DOHH2 (cell line): ENCODE results near the gene SLC5A10.

Experiments used
- EZH2phosphoT487 ChIP-seq: fragments of 200-600 bp; sonication (generic); IDR thresholded peaks from 2 replicates; pipeline ENCODE4 v1.6.1; 2017; ENCODE audit warnings: borderline replicate concordance, mild to moderate bottlenecking, antibody characterized with exemption, low read length, moderate library complexity, mixed read lengths
- TF ChIP-seq, protein P1 (sequence below): fragments of 200-600 bp; sonication (generic); IDR thresholded peaks from one replicate; pipeline ENCODE4 v1.5.1; 2014; ENCODE audit warnings: antibody characterized with exemption, mild to moderate bottlenecking, low read depth, low read length; ENCODE audit not compliant: poor library complexity, severe bottlenecking

- no peak for TF ChIP-seq EZH2phosphoT487
- TF ChIP-seq, protein P1, sequence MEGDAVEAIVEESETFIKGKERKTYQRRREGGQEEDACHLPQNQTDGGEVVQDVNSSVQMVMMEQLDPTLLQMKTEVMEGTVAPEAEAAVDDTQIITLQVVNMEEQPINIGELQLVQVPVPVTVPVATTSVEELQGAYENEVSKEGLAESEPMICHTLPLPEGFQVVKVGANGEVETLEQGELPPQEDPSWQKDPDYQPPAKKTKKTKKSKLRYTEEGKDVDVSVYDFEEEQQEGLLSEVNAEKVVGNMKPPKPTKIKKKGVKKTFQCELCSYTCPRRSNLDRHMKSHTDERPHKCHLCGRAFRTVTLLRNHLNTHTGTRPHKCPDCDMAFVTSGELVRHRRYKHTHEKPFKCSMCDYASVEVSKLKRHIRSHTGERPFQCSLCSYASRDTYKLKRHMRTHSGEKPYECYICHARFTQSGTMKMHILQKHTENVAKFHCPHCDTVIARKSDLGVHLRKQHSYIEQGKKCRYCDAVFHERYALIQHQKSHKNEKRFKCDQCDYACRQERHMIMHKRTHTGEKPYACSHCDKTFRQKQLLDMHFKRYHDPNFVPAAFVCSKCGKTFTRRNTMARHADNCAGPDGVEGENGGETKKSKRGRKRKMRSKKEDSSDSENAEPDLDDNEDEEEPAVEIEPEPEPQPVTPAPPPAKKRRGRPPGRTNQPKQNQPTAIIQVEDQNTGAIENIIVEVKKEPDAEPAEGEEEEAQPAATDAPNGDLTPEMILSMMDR: no peak
Measured at GRCh38 chr17:19011581-19011980, 59.6 kb downstream of the SLC5A10 start.
